GM12873 (cell line): ENCODE measurements around the gene GTF2E1.

ENCODE experiments used
- TF ChIP-seq, protein P1 (sequence below): IDR thresholded peaks from 2 replicates; pipeline ENCODE4 v1.5.1; 2012; ENCODE audit warnings: low read depth, mild to moderate bottlenecking, moderate library complexity, low read length, control low read depth; ENCODE audit not compliant: insufficient read depth; ENCODE audit errors: missing control alignments

Gene GTF2E1

DNA sequence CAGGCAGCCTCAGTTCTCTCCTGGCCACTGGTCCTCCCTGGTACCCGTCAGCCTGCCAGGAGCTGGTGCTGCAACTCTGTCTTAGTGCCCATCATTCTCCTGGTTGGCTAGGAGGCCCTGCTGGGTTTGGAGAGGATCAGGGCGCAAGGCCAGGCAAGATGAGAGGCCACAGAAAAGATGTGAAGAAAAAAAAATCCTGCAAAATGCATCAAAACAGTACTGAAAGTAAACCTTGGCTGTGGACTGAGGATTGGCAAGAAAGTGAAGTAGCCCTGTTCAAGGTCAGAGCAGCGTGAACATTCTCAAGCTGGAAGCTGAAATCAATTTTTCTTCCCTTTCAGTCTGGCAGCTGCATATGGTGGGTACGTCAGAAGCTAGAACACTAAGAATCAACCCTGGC is 74.2 kb downstream of the GTF2E1 start:
- TF ChIP-seq, protein P1, sequence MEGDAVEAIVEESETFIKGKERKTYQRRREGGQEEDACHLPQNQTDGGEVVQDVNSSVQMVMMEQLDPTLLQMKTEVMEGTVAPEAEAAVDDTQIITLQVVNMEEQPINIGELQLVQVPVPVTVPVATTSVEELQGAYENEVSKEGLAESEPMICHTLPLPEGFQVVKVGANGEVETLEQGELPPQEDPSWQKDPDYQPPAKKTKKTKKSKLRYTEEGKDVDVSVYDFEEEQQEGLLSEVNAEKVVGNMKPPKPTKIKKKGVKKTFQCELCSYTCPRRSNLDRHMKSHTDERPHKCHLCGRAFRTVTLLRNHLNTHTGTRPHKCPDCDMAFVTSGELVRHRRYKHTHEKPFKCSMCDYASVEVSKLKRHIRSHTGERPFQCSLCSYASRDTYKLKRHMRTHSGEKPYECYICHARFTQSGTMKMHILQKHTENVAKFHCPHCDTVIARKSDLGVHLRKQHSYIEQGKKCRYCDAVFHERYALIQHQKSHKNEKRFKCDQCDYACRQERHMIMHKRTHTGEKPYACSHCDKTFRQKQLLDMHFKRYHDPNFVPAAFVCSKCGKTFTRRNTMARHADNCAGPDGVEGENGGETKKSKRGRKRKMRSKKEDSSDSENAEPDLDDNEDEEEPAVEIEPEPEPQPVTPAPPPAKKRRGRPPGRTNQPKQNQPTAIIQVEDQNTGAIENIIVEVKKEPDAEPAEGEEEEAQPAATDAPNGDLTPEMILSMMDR = no peak

DNA sequence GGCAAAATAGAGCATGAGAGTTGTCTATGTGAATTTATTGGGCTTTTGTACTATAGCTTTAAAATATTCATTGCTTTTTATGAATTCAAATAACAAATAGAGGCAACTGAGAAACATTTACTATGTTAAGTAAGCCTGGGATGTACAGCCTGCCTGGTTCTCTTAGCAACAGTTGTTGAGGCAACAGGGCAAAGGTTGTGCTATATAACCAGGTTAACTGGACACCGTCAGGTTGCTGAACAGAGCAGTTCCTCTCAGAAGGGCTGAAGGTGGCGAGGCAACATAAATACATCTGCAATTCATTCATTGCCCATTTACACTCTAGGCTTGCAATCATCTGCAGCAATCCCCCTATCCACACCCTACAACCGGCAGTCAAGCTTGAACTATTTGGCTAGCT is 78.2 kb downstream of the GTF2E1 start:
- TF ChIP-seq, protein P1 = no peak

DNA sequence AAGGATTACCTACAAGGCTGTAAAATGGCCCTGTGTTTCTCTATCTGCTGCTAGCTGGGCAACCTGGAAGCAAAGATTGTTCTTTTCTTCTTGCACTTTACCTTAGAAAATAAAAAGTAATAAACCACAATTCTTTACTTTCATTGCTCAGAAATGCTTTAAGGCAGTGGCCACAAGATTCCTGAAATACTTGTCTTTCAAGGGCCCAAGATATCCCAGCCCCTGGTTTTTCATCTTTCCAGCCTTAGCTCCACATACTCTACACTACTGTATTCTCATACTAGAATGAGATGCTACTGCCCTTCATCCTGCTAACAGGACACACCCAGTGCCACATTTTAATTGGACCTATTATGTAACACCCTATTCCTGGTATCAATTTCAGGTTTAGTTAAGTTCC is 78.9 kb downstream of the GTF2E1 start:
- TF ChIP-seq, protein P1 = no peak

DNA sequence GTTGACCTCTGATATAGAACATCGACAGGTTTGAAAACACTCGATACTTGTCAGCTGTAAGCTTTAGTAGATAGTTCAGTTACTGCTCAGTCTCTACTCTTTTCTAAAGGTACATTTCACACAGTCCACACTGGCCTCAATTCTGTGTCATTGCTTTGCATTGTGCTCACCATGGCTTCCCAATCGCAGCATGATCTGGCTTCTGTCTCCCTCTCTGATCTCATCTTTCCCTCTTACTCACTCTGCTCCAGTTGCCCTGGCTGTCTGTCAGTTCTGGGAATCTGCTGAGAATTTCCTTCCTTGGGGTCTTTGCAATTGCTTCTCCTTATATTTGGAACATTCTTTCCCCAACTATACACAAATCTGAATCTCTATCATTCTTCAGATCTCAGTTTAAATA is 80.6 kb downstream of the GTF2E1 start:
- TF ChIP-seq, protein P1 = no peak

DNA sequence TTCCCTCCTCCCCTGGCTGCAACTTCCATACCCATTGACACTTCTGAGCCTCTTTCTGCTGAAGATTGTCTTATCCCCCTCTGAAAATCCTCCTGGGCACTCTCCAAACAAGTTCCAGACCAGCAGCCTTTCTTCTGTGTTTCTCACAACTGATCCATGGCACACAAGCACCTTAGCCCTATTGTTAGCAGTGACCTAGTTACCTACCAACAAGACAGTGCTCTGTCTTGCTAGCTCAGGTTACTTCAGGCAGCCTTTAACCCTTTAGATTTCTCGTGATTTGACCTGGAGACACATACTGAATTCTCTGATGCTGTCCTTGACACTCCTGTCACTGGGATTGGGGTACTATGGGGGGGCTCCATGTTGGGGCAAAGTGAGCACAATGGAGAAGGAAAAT is 82.1 kb downstream of the GTF2E1 start:
- TF ChIP-seq, protein P1 = no peak

DNA sequence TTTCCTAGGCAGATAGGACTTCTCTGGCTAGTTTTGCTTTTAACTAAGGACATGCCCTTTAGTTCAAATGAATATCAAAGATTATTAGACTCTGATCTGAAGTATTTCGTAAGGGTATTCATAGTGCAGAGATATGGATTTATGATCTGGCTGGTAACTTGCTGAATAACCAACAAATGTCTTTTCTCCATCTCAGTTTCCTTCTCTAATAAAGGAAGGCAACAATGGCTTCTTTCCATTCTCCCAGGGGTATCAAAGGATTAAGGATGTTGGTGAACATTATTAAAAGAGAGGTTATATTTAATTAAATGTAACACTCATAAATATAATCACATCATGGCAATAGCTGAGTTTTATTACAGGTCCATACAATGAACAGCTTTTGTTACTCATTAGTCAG is 86.3 kb downstream of the GTF2E1 start:
- TF ChIP-seq, protein P1 = no peak

DNA sequence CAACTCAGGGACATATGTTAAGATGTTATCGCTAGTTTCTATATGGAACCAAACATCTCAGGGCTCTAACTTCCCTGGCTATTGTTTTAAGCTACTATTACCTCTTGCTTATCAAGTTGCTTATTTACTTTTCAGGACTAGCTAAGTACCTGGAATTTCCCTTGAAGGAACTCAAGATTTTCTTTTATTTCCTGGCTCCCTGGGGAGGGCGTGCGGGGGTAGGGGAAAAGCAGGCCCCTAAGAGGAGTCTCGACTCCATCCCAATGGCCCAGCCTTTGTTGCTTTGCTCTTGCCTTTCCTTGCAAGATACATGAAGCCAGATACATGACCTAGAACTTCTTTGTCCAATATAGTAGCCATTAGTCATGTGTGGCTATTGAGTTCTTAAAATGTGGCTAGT is 88.5 kb downstream of the GTF2E1 start:
- TF ChIP-seq, protein P1 = no peak
